LNCaP clone FGC (cell line): ENCODE measurements around the gene DDO.

Experiments
- DNase-seq: peaks from one replicate; pipeline ENCODE4 v3.0.0-alpha.2; 2011; ENCODE audit warnings: low read depth
- H3K4me3 ChIP-seq: 2 replicates; pipeline ENCODE4 v1.5.1; 2011; ENCODE audit warnings: mild to moderate bottlenecking, low read depth, low read length, control low read depth
- TF ChIP-seq, protein P1 (sequence below): IDR thresholded peaks from 2 replicates; pipeline ENCODE4 v1.5.1; 2012; ENCODE audit warnings: mild to moderate bottlenecking; ENCODE audit not compliant: control insufficient read depth, insufficient read depth; ENCODE audit errors: extremely low read depth

DDO gene

DNA sequence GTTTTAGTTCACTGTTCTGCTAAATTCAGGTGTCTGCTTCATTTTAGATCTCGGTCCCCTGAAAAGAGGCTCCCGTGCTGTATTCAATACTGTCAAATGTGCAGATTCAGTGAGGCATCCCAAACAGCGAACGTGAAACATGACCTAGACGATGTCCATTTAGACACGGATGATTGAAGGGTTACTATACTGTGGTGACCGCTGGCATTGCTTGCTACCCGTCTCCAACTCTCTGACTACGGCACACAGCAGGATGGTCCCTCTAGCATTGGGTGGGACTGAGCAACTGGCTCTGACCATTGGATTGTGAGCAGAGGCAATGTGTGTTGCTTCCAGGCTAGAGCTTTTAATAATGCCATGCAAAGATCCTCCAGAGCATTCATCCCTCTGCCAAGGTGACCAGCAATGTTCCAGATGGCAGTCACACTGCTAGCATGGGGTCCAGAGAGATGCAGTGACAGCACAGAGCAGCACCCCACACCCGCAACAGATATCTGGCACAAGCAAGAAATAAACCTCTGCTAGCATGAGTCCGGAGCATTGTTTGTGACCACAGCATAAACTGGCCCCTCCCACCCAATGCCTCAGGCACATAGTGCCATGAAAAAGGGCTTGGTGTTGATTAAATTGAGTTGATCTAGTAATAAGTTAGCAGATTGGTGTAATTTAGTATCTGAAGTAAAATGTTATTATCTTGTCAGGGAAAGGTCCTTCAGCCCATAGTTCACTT is 66.2 kb downstream of the DDO start:
- DNase-seq, result no peak

DNA sequence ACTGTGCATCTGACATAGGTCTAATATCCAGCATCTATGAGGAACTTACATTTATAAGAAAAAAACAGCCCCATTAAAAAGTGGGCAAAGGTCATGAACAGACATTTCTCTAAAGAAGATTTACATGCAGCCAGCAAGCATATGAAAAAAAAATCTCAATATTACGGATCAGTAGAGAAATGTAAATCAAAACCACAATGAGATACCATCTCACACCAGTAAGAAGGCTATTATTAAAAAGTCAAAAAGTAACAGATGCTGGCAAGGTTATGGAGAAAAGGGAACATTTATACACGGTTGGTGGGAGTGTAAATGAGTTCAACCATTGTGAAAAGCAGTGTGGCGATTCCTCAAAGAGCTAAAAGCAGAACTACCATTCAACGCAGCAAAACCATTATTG is 70.3 kb downstream of the DDO start:
- no peak for DNase-seq
- no peak overlapping the region for H3K4me3 ChIP-seq
- TF ChIP-seq, protein P1, sequence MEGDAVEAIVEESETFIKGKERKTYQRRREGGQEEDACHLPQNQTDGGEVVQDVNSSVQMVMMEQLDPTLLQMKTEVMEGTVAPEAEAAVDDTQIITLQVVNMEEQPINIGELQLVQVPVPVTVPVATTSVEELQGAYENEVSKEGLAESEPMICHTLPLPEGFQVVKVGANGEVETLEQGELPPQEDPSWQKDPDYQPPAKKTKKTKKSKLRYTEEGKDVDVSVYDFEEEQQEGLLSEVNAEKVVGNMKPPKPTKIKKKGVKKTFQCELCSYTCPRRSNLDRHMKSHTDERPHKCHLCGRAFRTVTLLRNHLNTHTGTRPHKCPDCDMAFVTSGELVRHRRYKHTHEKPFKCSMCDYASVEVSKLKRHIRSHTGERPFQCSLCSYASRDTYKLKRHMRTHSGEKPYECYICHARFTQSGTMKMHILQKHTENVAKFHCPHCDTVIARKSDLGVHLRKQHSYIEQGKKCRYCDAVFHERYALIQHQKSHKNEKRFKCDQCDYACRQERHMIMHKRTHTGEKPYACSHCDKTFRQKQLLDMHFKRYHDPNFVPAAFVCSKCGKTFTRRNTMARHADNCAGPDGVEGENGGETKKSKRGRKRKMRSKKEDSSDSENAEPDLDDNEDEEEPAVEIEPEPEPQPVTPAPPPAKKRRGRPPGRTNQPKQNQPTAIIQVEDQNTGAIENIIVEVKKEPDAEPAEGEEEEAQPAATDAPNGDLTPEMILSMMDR, result no peak

More for the DNA sequence above, 66.2 kb downstream of the DDO start:
- no peak overlapping the region for H3K4me3 ChIP-seq
- TF ChIP-seq, protein P1, result no peak

DNA sequence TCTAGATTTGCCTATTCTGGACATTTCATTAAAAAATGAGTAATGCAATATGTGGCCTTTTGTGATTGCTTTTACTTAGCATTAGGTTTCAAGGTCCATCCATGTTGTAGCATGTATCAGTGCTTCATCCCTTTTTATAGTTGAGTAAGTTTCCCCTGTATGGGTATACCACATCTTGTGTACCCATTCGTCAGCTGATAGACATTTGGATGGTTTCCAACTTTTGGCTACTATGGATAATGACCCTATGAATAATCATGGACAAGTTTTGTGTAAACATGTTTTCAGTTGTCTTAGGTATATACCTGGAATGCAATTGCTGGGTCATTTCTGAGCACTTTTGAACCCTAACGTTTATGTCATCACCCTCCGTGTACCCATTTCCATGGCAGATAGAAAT is 72.6 kb downstream of the DDO start:
- TF ChIP-seq, protein P1, result no peak
- no peak for DNase-seq
- no peak overlapping the region for H3K4me3 ChIP-seq
